ENCODE data around the gene USP22. TPM values are rescaled to one million over a fixed set of nuclear protein-coding genes. Genes with fewer than 3 reads are reported as not detected.
A peak's percentile ranks its signal among the peaks of the same experiment; 100 is the strongest.

USP22 gene
- total and polyA plus RNA-seq, 10 donors = 21.7 to 200 (median 156) TPM

DNA sequence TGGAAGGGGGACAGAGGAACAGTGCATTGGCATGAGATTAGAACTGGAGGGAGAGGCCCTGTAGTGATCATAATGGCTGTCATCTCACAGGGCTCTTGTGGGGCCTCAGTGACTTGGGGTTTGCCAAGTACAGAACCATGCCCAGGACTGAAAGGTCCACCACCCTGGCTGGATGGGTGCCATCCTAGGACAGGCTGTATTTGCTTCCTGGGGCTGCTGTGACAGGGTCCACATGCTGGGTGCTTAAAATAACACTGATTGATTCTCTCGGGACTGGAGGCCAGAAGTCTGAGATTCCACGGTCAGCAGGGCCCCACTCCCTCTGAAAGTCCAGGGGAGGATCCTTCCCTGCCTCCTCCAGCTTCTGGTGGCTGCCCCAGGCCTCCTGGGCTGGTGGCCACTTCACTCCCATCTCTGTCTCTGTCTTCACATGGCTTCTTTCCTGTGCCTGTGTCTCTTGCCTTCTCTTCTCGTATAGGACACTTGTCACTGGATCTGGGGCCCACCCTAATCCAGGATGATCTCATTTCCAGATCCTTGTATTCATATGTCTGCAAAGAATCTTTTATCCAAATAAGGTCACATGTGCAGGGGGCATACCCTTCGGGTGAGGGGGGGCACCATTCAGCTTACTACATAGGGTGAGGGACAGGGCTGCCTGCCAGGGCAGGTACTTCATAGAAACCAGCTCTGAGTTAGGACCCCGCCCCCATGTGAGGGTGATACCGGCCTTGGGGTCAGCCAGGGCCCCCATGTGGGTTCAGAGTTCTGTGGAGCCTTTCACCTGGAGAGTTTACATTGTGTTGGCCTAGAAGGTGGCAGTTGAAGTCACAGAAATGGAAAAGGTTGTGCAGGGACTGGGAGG is 52.6 kb downstream of the USP22 start:
- H3K36me3 ChIP-seq = no peaks in the 10 kb centered on the region
- H3K27me3 ChIP-seq (replicated peaks in 1 of 7) = no peaks in the 10 kb centered on the region
- TF ChIP-seq, protein P1, sequence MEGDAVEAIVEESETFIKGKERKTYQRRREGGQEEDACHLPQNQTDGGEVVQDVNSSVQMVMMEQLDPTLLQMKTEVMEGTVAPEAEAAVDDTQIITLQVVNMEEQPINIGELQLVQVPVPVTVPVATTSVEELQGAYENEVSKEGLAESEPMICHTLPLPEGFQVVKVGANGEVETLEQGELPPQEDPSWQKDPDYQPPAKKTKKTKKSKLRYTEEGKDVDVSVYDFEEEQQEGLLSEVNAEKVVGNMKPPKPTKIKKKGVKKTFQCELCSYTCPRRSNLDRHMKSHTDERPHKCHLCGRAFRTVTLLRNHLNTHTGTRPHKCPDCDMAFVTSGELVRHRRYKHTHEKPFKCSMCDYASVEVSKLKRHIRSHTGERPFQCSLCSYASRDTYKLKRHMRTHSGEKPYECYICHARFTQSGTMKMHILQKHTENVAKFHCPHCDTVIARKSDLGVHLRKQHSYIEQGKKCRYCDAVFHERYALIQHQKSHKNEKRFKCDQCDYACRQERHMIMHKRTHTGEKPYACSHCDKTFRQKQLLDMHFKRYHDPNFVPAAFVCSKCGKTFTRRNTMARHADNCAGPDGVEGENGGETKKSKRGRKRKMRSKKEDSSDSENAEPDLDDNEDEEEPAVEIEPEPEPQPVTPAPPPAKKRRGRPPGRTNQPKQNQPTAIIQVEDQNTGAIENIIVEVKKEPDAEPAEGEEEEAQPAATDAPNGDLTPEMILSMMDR (IDR thresholded peaks at IDR 0.05 in 8 of 11, conservative IDR thresholded peaks at IDR 0.05 in 3 of 11) = no peak
- TF ChIP-seq POLR2AphosphoS5 (IDR thresholded peaks at IDR 0.05) = no peak
- no peak for TF ChIP-seq POLR2A (IDR thresholded peaks at IDR 0.05)
- H3K9me3 ChIP-seq = no peaks in the 10 kb centered on the region
- 51 to 65% (median 59%) methylated on average over 6 of the region's 6 CpGs for WGBS, 5 donors
- intact Hi-C loops (cut with DNase I; ENCODE audit: low total_unique reads) = no loop called here
- peaks cover 0 to 14% (median 8%) of the 10 kb centered on the region in 6 donors for H3K4me1 ChIP-seq
- no peak overlapping the region for H3K4me3 ChIP-seq
- peak overlapping the region in 2 of 8 donors; percentile 9 to 17 for H3K27ac ChIP-seq
- no peak for DNase-seq

DNA sequence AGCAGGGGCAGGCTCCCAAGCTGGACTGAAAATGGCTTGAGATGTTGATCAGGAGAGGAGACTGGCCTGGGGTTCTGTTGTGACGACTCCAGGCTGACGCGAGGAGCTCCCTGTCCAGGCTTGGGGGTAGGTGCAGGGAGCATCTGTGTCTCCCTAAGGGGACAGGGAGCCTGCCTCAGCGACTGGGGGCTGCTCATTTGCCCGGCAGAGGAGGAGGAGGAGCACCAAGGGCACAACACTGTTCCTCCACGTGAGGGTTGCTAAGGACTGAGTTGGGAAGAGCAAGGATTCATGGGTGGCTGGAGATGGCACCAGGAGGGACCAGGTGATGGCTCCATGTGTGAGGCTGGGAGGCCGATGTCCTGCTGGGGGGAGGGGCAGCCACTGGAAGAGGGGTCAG is 53.3 kb downstream of the USP22 start:
- H3K4me1 ChIP-seq = peaks cover 0 to 14% (median 8%) of the 10 kb centered on the region in 6 donors
- intact Hi-C loops (cut with DNase I; ENCODE audit: low total_unique reads) = no loop called here
- no peak for TF ChIP-seq POLR2A (IDR thresholded peaks at IDR 0.05)
- TF ChIP-seq, protein P1 (IDR thresholded peaks at IDR 0.05 in 8 of 11, conservative IDR thresholded peaks at IDR 0.05 in 3 of 11) = no peak
- no peak for TF ChIP-seq POLR2AphosphoS5 (IDR thresholded peaks at IDR 0.05)
- H3K4me3 ChIP-seq = no peak overlapping the region
- 83 to 91% (median 85%) methylated on average over 7 of the region's 7 CpGs for WGBS, 5 donors
- DNase-seq = no peak
- H3K27me3 ChIP-seq (replicated peaks in 1 of 7) = no peaks in the 10 kb centered on the region
- no peaks in the 10 kb centered on the region for H3K9me3 ChIP-seq
- peak overlapping the region in 1 of 8 donors; percentile 17 for H3K27ac ChIP-seq
- no peaks in the 10 kb centered on the region for H3K36me3 ChIP-seq

DNA sequence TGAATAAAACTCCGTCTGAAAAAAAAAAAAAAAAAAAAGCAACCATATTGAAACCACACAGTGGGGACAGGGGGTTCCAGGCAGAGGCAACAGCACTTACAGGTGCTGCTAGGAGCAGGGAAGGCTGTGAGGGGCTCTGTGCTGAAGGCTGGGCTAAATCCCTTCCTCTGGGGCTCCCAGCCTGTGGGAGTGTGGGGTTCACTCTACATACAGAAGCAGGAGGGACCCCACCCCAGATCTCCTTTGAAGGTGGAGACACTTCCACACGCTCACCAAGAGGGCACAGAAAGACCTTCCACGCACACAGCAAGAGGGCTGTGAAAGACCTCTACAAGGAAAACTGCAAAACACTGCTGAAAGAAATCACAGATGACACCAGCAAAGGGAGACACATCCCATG is 53.9 kb downstream of the USP22 start:
- no peak for DNase-seq
- WGBS, 5 donors = 80 to 100% (median 86%) methylated on average over 3 of the region's 3 CpGs
- TF ChIP-seq POLR2A (IDR thresholded peaks at IDR 0.05) (no peak), POLR2AphosphoS5 (IDR thresholded peaks at IDR 0.05) (no peak)
- TF ChIP-seq, protein P1 (IDR thresholded peaks at IDR 0.05 in 8 of 11, conservative IDR thresholded peaks at IDR 0.05 in 3 of 11) = no peak
- intact Hi-C loops (cut with DNase I; ENCODE audit: low total_unique reads) = no loop called here
- Histone ChIP-seq H3K4me1 (peaks cover 0 to 14% (median 8%) of the 10 kb centered on the region in 6 donors), H3K36me3 (no peaks in the 10 kb centered on the region), H3K27me3 (replicated peaks in 1 of 7) (no peaks in the 10 kb centered on the region), H3K9me3 (no peaks in the 10 kb centered on the region), H3K27ac (no peak overlapping the region), H3K4me3 (no peak overlapping the region)

DNA sequence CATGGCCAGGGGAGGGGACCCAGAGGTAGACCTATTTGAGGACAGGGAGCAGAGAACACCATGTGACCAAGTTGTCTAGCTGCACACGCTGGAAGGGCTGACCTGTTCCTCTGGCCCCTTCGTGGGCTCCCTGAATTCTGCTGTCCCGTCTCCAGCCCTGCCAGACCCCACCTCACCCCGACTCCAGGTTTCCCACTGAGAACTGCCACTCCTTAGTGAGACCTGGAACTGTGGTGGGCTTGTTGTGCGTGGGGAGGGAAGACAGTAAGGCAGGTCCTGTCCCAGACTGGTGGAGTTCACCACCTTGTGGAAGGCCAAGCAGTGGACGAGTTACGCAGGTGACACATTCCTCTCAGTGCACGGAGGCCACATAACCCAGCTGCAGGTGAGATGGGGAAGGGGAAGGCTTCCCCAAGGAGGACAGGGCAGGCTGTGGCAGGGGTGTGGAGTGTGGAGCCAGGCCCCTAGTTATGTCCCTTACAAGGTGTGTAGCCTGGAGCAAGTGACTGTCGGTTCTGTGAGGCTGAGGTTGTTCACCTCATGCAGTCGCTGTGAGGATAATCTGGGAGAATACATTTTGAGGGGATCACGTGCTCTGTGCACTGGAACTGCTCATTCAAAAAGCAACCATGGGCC is 54.7 kb downstream of the USP22 start:
- Histone ChIP-seq H3K4me3 (no peak overlapping the region), H3K9me3 (no peaks in the 10 kb centered on the region), H3K27me3 (replicated peaks in 1 of 7) (no peaks in the 10 kb centered on the region), H3K27ac (no peak overlapping the region), H3K4me1 (peaks cover 0 to 10% (median 7%) of the 10 kb centered on the region in 6 donors), H3K36me3 (no peaks in the 10 kb centered on the region)
- 81 to 93% (median 86%) methylated on average over 8 to 11 of the region's 11 CpGs for WGBS, 5 donors
- no peak for TF ChIP-seq POLR2AphosphoS5 (IDR thresholded peaks at IDR 0.05)
- TF ChIP-seq, protein P1 (IDR thresholded peaks at IDR 0.05 in 8 of 11, conservative IDR thresholded peaks at IDR 0.05 in 3 of 11) = no peak
- no peak for TF ChIP-seq POLR2A (IDR thresholded peaks at IDR 0.05)
- DNase-seq = no peak
- intact Hi-C loops (cut with DNase I; ENCODE audit: low total_unique reads) = no loop called here

Data from spleen (tissue), 11 donors.